Endothelial cell of umbilical vein (primary cell): ENCODE results near the gene UBASH3A. TPM values are rescaled to one million over a fixed set of nuclear protein-coding genes. Genes with fewer than 3 reads are reported as not detected.

ENCODE experiments used
- BruUV-seq: library from RNA; stranded (reverse); fragments of 400-500 nt; replicated peaks from 2 replicates; lab custom pipeline; 2021; lab: Mats Ljungman, UMichigan
- CTCF ChIA-PET: fragments of 300-600, 350-600 bp; sonication (Branson Sonifier 250); formaldehyde crosslinking; loops from one replicate; lab custom pipeline; 2021; ENCODE audit warnings: antibody characterized with exemption, inconsistent platforms; lab: Charles Lee
- POLR2A ChIA-PET: fragments of 300-600, 350-600 bp; sonication (Branson Sonifier 250); formaldehyde crosslinking; loops from one replicate; lab custom pipeline; 2021; ENCODE audit warnings: antibody characterized with exemption, inconsistent platforms; lab: Charles Lee
- DNase-seq: peaks from one replicate; pipeline ENCODE4 v3.0.0-alpha.2; 2011; ENCODE audit warnings: low read depth, low spot score
- FAIRE-seq: peaks from 2 replicates; lab custom pipeline; 2011; peaks lifted over from hg19 to GRCh38; lab: Jason Lieb, UNC
- H2AFZ ChIP-seq: 2 replicates; pipeline ENCODE4 v1.6.0; 2012; ENCODE audit warnings: low read depth, low read length, control low read depth, inconsistent platforms
- H3K27ac ChIP-seq: 2 replicates; pipeline ENCODE4 v1.5.1; 2011; ENCODE audit warnings: low read depth, mild to moderate bottlenecking, control low read depth, low read length, moderate library complexity; ENCODE audit not compliant: insufficient read depth
- H3K27me3 ChIP-seq, 2 experiments: 2 replicates each; pipeline versions ENCODE4 v1.6.0 to v1.6.1; 2011; ENCODE audit warnings: low read length in 2 of 2, mixed read lengths in 1 of 2; ENCODE audit not compliant: control insufficient read depth in 2 of 2, insufficient read depth in 2 of 2
- H3K36me3 ChIP-seq, 2 experiments: 2 replicates in 1 of 2; 3 replicates in 1 of 2; pipeline ENCODE4 v1.5.1; 2011; ENCODE audit warnings: low read length in 2 of 2, mild to moderate bottlenecking in 1 of 2, moderate library complexity in 1 of 2; ENCODE audit not compliant: control insufficient read depth in 2 of 2, insufficient read depth in 2 of 2; ENCODE audit errors: extremely low read depth in 1 of 2
- H3K4me1 ChIP-seq: 3 replicates; pipeline ENCODE4 v1.5.1; 2011; ENCODE audit warnings: mild to moderate bottlenecking, low read length; ENCODE audit not compliant: control insufficient read depth, insufficient read depth; ENCODE audit errors: extremely low read depth
- H3K4me2 ChIP-seq: 2 replicates; pipeline ENCODE4 v1.6.1; 2011; ENCODE audit warnings: low read length, control low read depth, mixed read lengths; ENCODE audit not compliant: insufficient read depth
- H3K4me3 ChIP-seq, 3 experiments: fragments of 200-600 bp in 1 of 3; sonication (generic), shearing (Covaris generic) in 1 of 3; replicated peaks in 1 of 3; 2 replicates each; pipeline ENCODE4 v1.5.1; 2011 to 2016; ENCODE audit warnings: control low read depth in 3 of 3, low read length in 3 of 3, mild to moderate bottlenecking in 2 of 3, inconsistent platforms in 1 of 3, low read depth in 1 of 3, moderate library complexity in 1 of 3; ENCODE audit not compliant: insufficient read depth in 1 of 3
- H3K79me2 ChIP-seq: 2 replicates; pipeline ENCODE4 v1.6.0; 2012; ENCODE audit warnings: low read length, inconsistent platforms; ENCODE audit not compliant: control insufficient read depth, insufficient read depth
- H3K9ac ChIP-seq: replicated peaks from 2 replicates; pipeline ENCODE3; 2011; ENCODE audit warnings: low read length, control low read depth; ENCODE audit not compliant: insufficient read depth; ENCODE audit errors: extremely low read depth
- H3K9me1 ChIP-seq: replicated peaks from 3 replicates; pipeline ENCODE4 v1.6.0; 2011; ENCODE audit warnings: mild to moderate bottlenecking, low read length; ENCODE audit not compliant: control insufficient read depth, insufficient read depth; ENCODE audit errors: extremely low read depth
- H3K9me3 ChIP-seq: replicated peaks from 2 replicates; pipeline ENCODE4 v1.5.1; 2012; ENCODE audit warnings: low read length, inconsistent platforms; ENCODE audit not compliant: control insufficient read depth, insufficient read depth
- H4K20me1 ChIP-seq: replicated peaks from 2 replicates; pipeline ENCODE3; 2011; ENCODE audit warnings: mild to moderate bottlenecking, low read length; ENCODE audit not compliant: control insufficient read depth, insufficient read depth; ENCODE audit errors: extremely low read depth
- CTCF ChIP-seq, 2 donors: IDR thresholded peaks; 1 replicate in 1 of 2; 2 replicates in 1 of 2; pipeline ENCODE4 v1.5.1; 2011; ENCODE audit warnings: low read length in 2 of 2, mild to moderate bottlenecking in 2 of 2, moderate library complexity in 2 of 2, control low read depth in 1 of 2, inconsistent platforms in 1 of 2, low read depth in 1 of 2; ENCODE audit not compliant: insufficient read depth in 1 of 2; ENCODE audit errors: extremely low read depth in 1 of 2
- EZH2 ChIP-seq: IDR thresholded peaks from 2 replicates; pipeline ENCODE4 v1.6.1; 2012; ENCODE audit warnings: borderline replicate concordance, low read depth, mild to moderate bottlenecking, moderate library complexity, low read length, inconsistent platforms; ENCODE audit not compliant: severe bottlenecking
- FOS ChIP-seq: IDR thresholded peaks from 2 replicates; pipeline ENCODE4 v1.6.1; 2011; ENCODE audit warnings: mild to moderate bottlenecking, low read length, moderate library complexity, borderline replicate concordance; ENCODE audit not compliant: insufficient read depth
- GATA2 ChIP-seq: IDR thresholded peaks from 2 replicates; pipeline ENCODE4 v1.7.0; 2011; ENCODE audit warnings: low read depth, mild to moderate bottlenecking, moderate library complexity, mixed read lengths, low read length; ENCODE audit not compliant: insufficient read length, insufficient read depth
- JUN ChIP-seq: IDR thresholded peaks from 2 replicates; pipeline ENCODE4 v1.6.1; 2011; ENCODE audit warnings: borderline replicate concordance, low read depth; ENCODE audit not compliant: insufficient read length, insufficient read depth
- MAX ChIP-seq: IDR thresholded peaks from 2 replicates; pipeline ENCODE4 v1.6.1; 2011; ENCODE audit not compliant: insufficient read depth, insufficient read length
- MYC ChIP-seq: IDR thresholded peaks from one replicate; pipeline ENCODE4 v1.6.1; 2011; ENCODE audit warnings: mild to moderate bottlenecking, low read depth, low read length
- POLR2A ChIP-seq: IDR thresholded peaks from 2 replicates; pipeline ENCODE4 v1.6.1; 2012; ENCODE audit warnings: low read depth, mild to moderate bottlenecking, control low read depth, low read length
- POLR2AphosphoS5 ChIP-seq: IDR thresholded peaks from 2 replicates; pipeline ENCODE4 v1.6.1; 2012; ENCODE audit warnings: low read depth, mild to moderate bottlenecking, control low read depth, low read length, moderate library complexity; ENCODE audit not compliant: insufficient read depth
- dilution Hi-C: fragments of 300-500 bp; cut with MboI; formaldehyde crosslinking; loops from one replicate; pipeline ENCODE4 v1.15.0; 2019; ENCODE audit warnings: low sequenced_read_pairs; ENCODE audit not compliant: extremely low pct_ligation_motif_present
- intact Hi-C: fragments of 100-400 bp; cut with micrococcal nuclease; formaldehyde crosslinking; loops from one replicate; pipeline ENCODE4 v1.10.0; 2022
- polyA plus RNA-seq, 4 experiments: library from polyadenylated mRNA; depleted of rRNA in 3 of 4; stranded (reverse) in 3 of 4; unstranded in 1 of 4; fragments of >200 nt; gene quantifications; 2 replicates each; pipeline versions ENCODE4 v1.2.1 to v1.2.3, GENCODE V29; 2011 to 2012; ENCODE audit warnings: missing spikeins in 1 of 4
- total RNA-seq: library from RNA; stranded (reverse); gene quantifications from 2 replicates; pipeline ENCODE4 v1.2.3, GENCODE V29; 2021

Gene UBASH3A
- total and polyA plus RNA-seq, 2 donors (not counting 3 experiments of a cell fraction or from before 2014, with no cell fraction given): not detected

DNA sequence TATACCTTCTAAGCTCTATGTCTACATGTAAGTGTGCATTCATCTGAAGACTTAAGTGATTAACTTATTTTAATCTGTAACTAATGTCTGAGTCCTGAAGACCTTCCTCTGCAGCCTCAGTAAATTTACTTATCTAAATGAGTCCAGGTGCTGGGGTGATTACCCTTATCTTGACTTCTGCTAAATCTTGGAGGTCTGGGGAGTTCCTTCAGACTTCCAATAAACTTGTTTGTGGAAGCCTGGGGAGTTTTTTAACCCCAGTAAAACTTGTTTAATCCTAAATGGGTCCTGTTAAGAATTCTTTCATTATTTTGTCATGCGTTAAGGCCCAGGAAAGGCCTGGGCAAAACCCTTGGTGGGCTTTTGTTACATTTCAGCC, 55.4 kb downstream of the UBASH3A start:
- no peaks in the 10 kb centered on the region for H4K20me1 ChIP-seq
- DNase-seq (no peak), FAIRE-seq (no peak)
- intact Hi-C loops: no loop called here
- POLR2A ChIA-PET: no interaction called here
- CTCF ChIA-PET: interaction anchor here (1.4 kb wide), 1 partner anchor 342 kb away, joined by 3 read pairs; no protein-coding TSS in a partner anchor
- no peaks in the 10 kb centered on the region for H3K36me3 ChIP-seq
- no peak overlapping the region for H3K4me3 ChIP-seq
- TF ChIP-seq FOS (no peak), GATA2 (no peak), MYC (no peak), CTCF (IDR thresholded peaks at IDR 0.05; ENCODE audit: extremely low read depth in 1 of 2, insufficient read depth in 1 of 2, low read depth in 1 of 2, low read length in 2 of 2) (no peak)
- peaks cover 2 to 5% of the 10 kb centered on the region in 2 experiments for H3K27me3 ChIP-seq
- H3K9ac ChIP-seq: no peak overlapping the region
- H3K9me1 ChIP-seq: no peaks in the 10 kb centered on the region
- no peaks in the 10 kb centered on the region for H3K9me3 ChIP-seq
- dilution Hi-C loops: no loop called here
- H3K4me1 ChIP-seq: no peaks in the 10 kb centered on the region
- no TSS peak for BruUV-seq
- H3K27ac ChIP-seq: no peak overlapping the region
- no peak overlapping the region for H2AFZ ChIP-seq
- no peak overlapping the region for H3K4me2 ChIP-seq
- no peaks in the 10 kb centered on the region for H3K79me2 ChIP-seq

DNA sequence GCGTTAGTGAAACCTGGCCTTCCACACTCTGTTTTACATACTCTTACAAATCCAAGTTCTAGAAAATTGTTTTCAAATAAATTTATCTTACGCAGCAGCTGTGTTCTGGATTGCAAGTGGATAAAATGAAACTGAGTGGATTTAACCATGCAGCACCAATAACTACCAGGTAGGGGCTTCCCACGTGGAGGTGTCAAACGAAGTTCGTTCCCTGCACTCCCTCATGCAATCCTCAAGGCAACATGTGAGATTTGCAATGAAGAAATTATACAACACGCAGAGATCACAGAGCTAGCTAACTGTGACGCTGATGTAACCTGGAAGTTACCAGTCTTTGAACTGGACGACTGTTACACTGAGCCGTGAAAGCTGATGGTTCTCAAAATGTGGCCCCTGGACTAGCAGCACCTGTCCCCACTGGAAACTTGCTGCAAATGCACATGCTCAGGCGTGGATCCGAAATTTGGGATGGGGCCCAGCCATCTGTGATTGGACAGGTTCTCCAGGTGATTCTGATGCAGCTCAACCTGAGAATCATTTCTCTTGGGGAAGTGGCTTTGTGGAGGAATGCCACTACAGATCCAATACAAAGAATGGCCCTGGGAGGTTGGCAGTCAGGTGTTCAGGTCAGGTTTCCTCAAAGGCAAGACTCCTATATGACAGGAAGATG, 56.0 kb downstream of the UBASH3A start:
- no TSS peak for BruUV-seq
- H3K4me2 ChIP-seq: no peak overlapping the region

More for the DNA sequence above, 56.0 kb downstream of the UBASH3A start:
- Histone ChIP-seq H3K36me3 (no peaks in the 10 kb centered on the region), H4K20me1 (no peaks in the 10 kb centered on the region), H3K4me1 (no peaks in the 10 kb centered on the region), H3K4me3 (no peak overlapping the region), H2AFZ (no peak overlapping the region), H3K79me2 (no peaks in the 10 kb centered on the region), H3K27ac (no peak overlapping the region), H3K9me1 (no peaks in the 10 kb centered on the region), H3K27me3 (peaks cover 2 to 5% of the 10 kb centered on the region in 2 experiments), H3K9me3 (no peaks in the 10 kb centered on the region), H3K9ac (no peak overlapping the region)
- ChIA-PET CTCF (no interaction called here), POLR2A (no interaction called here)
- TF ChIP-seq JUN (no peak), FOS (no peak), MAX (no peak), EZH2 (no peak), CTCF (IDR thresholded peaks at IDR 0.05; ENCODE audit: extremely low read depth in 1 of 2, insufficient read depth in 1 of 2, low read depth in 1 of 2, low read length in 2 of 2) (no peak), POLR2A (no peak), POLR2AphosphoS5 (no peak), MYC (no peak), GATA2 (no peak)
- dilution Hi-C loops: no loop called here
- intact Hi-C loops: no loop called here
- no peak for FAIRE-seq
- no peak for DNase-seq
